ENCODE results near the gene EPHA5.
A peak's percentile ranks its signal among the peaks of the same experiment; 100 is the strongest.

The EPHA5 gene

DNA sequence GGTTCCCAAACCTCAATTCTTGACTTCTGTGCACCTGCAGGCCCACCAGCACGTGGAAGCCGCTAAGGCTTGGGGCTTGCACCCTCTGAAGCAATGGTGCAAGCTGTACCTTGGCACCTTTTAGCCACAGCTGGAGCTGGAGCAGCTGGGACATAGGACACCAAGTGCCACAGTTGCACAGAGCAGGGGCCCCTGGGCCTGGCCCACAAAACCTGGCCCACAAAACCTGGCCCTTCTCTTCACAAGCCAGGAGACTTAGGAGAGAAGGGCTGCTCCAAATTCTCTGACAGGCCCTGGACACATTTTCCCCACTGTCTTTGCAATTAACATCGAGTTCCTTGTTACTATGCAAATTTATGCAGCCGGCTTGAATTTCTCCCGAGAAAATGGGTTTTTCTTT is 197.8 kb downstream of the EPHA5 start:
- no peak for FAIRE-seq

DNA sequence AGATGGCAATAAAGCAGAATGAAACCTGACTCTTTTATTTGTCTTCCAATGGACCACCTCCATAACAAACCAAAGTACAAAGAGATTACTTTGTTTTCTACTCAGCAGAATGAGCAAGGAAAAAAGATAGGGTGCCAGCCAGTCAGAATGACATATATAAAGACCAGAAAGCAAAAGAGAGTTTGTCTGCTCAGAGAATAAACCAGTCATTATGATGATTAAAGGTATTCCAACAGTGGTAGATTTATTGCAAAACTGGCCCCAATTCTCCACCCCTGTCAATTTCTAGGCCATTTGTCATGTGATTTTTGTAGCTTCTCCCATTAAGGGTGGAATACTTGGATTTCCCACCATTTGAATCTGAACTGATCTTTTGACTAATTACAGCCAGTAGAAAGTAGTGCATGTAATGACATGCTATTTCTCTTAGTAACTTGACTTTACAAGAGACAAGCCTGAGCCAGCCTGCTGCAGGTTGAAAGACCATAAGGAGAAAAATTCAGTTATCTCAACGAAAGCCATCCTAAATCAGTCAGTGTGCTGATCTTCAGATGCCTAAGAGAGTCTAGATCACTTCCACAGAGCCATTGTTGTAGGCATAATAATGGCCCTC is 203.1 kb downstream of the EPHA5 start:
- FAIRE-seq, result no peak

DNA sequence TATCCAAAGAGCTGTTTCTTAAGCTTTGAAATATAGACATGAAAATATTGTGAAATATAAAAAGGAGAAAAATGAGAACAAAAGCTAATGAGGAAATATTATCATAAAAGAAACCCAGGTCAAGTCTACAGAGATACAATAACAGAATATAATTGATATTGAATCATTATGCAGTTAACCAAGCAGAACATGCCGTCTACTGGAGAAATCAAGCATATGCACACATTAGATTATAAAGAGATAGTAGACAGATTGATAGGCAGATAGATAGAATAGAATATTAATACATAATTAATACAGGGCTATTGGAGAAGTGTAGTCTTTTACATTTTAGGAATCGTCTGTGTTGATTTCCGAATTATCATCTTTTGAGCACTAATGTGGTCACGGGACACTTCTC is 208.5 kb downstream of the EPHA5 start:
- peak; percentile 46 for FAIRE-seq

DNA sequence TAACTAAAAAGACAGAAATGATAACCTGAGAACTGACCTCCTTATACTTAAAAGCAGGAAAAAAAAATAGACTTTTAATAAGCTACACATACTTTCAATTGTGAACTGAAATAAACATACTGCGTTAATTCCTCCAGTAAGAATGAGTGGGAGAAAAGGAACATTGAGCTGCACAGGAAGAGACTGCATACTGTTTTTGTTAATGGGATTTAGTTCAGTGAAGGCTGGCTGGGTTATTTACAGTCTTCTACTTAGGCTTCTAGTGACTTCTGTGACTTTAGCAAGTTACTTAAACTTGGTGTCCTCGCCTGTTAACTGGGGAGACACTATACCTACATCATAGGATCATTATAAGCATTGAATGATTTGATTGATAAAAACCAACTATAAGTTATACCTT is 213.3 kb downstream of the EPHA5 start:
- no peak for FAIRE-seq

DNA sequence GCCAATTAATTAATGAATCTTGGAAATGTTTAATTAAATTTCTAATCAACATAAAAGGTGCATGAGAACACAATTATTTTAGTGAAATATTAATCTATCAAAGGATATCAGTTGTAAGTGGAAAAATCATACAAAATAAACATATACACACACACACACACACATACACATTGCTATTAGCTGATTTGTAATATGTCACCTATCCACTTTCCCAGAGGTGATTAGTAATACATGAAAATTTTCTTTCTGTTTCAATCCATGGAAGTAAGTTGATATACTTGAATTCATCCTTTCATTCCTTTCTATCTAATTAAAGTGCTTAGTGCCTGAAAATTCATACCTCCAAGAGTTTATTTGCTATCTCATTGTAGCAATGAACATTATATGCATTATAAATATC is 213.7 kb downstream of the EPHA5 start:
- FAIRE-seq, result no peak

DNA sequence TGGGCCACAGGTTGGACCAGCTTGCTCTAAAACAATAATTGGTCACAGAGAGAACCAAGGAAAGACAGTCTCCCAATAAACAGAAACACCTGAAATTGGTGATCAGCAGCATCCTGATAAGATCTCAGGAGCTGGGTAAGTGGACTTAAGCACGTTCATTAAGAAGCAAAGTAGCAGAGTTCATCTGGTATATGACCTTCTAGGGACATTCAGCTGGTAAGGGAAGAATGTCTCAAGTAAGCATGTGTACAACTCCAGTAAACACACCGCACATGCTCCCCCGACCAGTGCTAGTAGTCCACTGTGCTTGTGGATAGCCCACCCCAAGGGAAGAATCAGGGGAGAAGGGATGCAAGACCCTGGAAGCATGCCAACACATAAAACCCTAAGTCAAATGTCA is 216.9 kb downstream of the EPHA5 start:
- no peak for FAIRE-seq

DNA sequence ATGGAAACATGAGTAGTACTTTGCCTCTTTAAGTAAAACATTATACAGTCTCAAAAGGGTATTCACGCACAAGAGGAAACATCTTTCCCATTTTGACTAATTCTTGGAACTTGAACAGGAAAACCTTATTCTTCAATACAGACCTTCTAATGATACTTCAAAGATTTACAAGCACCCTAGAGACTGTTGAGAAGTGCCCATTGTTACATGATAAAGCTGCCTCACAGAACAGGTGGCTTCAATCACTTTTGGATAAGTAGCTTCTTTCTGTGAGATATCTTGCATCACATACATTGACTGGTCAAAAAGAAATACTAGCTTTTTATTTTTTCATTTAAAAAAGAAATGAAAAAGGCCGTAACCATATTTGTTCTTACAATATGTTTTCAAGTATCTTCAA is 219.4 kb downstream of the EPHA5 start:
- FAIRE-seq, result no peak

DNA sequence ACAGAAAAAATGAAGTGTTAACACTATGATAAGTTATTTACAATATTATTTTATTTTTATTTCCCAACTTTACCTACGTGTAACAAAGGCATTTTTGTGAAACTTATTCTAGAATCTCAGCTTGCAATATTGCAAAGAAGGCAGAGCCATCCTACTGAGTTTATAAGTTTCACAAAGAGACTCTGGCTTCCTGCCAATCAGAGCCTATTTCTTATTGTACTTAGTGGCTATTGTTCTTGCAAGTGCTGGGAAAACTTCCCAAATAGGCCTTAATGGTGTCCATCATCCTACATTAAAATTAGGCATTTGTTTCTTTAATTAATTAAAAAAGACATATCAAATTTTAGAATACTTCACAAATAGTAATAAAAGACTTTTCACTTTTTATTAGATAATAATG is 233.2 kb downstream of the EPHA5 start:
- no peak for FAIRE-seq

DNA sequence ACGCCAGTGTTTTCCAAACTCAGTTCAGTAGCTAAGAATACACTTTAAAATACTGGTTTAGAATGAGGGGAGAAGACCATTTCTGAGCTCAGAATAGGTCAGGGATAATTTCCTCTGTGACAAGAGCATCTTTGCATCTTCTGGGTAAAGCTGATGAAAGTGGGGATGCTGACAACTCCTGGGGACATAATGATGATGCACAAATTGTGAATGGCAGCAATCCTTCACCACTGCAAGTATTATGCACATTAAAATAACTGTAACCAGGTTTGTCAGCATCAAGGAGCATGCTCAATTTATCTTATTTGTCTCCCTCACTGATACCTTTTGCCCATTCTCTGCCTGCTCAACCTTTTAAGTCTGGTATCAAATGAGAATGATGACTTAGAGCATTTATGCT is 248.2 kb downstream of the EPHA5 start:
- FAIRE-seq, result no peak

DNA sequence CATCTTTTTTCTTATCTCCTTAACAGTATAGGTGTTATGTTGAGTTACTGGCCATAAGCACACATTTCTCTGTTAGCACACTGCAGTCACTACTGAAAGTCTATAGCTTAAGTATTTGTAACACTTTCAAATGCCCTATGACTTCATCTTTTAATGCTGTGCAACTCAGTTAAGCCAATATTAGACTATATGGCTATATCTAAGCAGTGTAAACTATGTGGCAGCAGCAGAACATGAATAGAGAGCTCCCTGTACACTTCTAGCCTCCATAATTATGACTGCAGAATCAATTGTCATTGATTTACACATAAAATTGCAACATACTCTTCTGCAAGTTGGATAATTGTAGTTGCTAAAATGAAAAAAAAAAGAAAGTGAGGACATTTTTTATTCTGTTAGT is 250.3 kb downstream of the EPHA5 start:
- no peak for FAIRE-seq

DNA sequence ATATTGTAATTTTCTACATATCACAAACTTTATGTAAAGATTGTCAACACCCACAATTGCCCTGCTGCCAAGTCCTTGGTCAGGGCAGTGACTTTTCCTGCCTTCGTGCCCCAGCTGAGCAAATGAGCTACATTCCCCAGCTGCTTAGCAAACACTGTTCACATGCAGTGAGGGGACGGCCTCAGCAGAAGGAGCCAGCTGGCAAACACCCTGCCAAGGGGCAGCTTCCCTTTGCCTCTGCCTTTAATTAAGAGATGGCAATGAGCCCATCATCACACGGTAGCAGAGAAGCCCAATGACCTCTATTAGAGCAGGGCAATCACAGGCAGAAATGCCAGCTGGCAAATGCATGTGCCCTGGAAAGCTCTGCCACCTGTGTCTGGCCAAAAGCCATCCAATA is 253.4 kb downstream of the EPHA5 start:
- FAIRE-seq, result no peak

DNA sequence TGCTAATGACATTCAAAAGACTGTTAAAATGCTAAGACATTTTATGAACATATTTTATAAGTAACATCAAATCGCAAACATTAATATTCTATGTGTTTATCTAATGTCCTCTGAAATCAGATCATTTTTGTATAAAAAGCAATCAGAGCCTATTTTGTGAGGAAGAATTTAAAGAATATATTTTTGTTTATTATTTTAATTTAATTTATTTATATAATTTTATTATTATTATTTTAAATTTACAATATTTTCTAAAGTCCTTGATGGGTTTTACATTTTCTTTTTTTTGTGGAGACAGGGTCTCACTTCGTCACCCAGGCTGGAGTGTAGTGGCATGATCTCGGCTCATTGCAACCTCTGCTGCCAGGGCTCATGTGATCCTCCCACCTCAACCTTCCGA is 262.8 kb downstream of the EPHA5 start:
- peak; percentile 57 for FAIRE-seq

DNA sequence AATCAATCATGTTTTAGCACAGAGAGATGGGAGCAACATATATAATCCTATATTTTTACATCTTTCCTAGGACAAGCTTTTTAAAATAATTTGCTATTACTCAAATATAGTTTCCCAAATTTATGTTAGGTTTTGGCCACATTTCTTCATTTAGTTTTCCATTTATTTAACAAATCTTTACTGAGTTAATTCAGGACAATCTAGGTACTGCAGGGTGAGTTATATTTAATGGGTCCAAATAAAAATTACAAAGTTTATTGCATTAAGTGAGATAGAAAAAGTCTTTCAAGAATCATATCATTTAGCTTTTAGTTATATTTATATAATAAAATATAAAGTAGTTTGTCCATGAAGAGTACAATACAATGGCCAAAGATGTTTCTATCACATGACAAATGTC is 269.2 kb downstream of the EPHA5 start:
- FAIRE-seq, result no peak

DNA sequence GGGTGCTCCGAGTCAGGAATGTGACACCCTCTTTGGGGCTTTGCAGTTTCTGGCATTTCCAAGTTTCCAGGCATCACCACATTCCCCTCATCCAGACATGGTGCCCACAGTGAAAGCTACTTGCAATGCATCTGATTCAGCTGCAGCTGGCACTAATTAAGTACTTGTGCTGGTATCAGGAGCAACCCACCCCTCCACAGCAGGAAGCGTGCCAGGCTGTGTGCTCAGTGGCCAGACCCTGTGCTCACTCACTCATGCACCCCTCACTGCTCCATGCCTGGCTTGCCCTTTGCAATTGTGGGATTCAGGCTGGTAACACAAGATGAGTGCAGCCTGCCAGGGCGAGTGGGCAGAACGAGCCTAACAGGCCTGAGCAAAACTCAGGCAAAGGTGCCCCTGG is 271.2 kb downstream of the EPHA5 start:
- FAIRE-seq, result no peak

DNA sequence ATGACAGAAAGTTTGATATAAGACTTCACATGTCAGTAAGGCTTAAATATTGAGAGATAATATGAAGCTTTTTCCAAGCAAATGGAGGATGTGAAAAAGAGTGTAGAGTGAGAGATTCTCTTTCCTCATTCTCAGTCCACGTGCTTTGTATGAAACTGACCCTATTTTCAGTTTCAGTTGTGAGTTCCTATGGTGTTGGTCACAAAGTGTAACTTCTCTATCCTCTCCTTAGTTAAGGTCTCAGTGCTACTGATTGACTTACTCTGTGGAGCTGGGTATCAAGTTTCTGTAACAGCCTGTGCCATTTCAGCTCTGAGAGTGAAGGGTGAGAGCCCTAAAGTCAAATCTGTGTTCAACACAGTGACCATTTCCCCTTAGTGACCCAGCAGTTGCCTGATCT is 277.2 kb downstream of the EPHA5 start:
- no peak for FAIRE-seq

DNA sequence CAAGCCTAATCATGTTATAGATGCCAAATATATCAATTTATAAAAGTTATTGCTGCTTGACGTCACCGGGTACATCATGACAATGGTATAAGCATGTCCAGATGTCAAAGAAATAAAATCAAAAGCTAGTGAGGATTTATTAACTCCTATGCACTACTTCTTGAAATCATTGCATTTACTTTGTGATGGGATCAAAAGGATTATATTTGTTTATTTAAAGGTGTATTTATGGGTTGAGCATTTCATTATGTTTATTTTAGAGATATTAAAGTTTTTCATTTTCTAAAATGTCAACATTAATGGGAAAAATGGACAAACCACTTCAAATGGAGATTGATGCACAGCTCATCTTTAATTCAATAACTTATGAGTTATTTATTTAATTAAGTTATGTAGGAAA is 277.8 kb downstream of the EPHA5 start:
- FAIRE-seq, result no peak

DNA sequence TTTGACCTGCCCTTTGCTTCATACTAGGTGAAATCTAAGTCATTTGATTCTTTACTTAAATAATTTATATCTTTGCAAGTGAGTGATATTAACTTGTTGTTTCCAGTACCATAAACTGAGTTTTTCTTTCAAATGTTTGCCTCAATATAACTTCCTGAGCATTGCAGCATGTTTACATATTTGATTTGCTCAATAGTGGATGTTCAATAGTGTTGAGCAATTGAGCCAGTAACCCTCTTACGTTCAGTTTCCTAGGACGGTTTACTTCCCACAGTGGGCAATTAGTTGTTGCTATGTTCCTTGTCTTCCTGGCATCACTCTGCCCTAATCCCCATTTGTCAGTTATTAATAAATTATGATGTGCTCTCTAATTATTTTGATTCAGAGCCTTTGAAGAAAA is 278.5 kb downstream of the EPHA5 start:
- no peak for FAIRE-seq

DNA sequence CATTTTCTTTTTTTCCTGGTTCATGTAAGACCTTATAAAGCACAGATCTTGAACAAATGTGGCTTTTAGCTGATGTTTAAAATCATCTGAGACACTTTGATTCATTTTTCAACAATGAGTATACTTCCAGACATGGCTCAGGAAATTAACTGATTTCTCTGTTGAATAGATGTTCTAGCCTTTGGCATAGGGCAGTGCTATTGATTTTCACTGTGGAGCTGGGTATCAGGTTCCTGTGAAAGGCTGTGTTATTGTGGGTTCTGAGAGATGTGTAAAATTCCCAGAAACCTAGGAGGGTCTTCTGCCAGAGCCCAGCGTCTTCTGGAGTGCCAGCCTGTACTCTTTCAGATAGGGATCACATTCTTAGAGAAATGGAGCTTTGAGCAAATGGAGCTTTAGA is 278.9 kb downstream of the EPHA5 start:
- no peak for FAIRE-seq

DNA sequence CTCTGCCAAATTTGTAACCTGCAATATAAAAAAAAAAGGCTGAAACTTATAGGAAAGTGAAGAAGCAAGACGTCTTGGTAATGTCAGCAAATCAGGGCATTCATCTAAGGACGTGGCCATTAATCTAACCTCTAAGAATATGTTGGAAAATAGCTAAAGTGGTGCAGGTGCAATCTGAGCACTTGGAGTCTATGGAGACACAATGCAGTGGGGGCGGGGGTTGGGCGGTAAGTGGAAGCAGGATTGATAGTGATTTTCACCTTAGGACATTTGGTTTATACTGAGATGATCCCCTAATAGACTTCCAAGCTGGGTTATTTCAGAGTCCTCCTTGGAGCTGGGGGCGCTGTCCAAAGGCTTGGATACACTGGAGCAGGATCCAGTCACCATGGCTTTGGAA is 283.4 kb downstream of the EPHA5 start:
- FAIRE-seq, result no peak

DNA sequence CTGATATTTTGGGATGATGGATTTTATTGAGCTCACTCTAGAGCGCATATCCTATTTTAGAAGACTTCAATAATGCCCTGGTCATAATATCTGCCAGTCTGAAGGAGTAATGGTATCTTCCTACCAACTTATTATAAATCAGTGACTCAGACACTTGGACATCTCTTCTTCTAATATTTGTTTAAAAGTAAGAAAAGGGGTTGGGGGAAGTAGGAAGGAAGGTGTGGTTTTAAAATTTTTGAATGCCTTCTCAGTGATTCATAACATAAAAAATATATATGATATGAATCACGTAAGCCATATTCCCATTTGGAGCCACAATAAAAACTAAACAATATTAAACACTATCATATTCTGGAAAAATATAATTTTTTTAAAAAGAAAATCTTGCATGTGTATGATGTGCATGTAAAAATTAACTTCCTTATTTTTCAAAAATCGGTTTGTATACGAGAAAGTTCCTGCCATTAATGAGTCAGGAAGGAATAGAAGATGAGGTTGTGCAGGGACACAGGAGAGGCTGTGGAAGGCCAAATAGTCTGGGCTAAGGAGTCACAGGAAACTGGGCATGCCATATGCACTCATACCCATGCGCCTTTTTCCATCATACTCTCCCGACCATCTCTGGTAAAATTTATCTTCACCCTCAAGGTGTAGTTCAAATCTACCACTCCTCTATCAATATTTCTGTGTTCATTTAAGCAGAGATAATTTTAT is 286.5 kb downstream of the EPHA5 start:
- no peak for FAIRE-seq

DNA sequence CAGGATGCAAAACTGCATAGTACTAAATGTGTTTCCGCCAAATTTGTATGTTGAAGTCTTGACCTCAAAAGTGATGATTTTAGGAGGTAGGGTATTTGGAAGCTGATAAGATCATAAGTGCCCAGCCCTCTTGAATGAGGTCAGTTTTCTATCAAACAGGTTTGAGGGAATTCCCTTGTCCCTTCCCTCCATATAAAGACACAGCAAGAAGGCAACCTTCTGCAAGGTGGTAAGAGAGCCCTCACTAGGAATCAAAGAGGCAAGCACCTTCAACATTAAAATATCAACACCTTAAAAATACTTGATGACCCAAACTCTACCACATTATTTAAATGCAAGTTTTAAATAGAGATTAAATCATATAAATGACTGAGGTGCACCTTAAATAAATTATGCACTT is 288.6 kb downstream of the EPHA5 start:
- FAIRE-seq, result no peak

DNA sequence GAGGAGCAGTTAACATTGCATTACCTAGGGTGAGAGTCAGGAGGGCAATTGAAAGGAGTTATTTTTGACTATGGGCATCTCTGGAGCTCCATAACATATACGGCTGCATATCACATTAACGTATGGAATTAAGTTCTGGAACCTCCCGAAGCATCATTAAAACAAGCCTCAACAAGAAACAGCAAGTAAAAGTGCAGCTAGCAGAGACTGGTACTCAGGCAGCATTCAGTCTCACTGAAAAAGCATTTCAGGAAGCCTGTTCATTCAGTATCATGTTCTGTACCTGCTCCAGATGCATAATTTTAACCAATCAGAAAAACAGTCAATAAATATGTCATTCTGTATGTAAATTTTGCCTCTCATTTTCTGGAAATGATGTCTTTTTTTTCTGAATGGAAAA is 299.6 kb downstream of the EPHA5 start:
- FAIRE-seq, result no peak

DNA sequence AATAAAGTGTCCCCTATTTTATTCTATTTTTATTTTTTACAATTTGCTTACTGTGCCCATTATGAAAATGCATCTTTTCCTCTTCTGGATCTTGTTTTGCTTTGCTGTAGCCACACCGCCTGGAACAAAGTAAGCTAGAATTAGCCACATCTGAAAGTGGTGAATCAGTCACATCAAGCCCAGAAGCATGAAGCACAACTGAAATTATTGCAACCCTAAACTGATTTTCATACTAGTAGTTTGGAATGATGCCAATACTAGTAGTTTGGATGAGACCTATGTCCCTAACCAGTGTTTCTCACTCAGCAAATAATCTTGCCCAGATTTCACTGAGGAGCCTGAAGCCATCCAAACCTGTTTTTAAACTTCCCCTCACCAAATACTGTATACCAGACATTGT is 303.0 kb downstream of the EPHA5 start:
- no peak for FAIRE-seq

DNA sequence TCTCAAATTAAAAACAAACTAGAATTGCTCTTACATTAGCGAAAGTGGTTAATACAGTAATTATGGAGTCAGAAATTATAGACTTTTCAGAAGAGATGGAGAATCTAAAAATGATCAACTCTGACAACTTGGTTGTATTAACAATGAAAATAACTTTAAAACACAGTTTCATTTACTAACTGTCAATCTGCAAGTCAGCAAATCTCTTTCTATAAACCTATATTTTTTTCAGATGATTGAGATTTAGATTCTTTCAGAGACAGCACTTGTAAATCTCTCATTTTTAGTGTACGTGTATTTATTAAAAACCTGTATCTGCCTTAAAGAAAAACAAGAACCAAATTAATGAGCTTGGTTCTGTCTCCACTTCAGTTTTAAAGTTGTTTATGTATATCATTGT is 311.4 kb downstream of the EPHA5 start:
- no peak for FAIRE-seq

DNA sequence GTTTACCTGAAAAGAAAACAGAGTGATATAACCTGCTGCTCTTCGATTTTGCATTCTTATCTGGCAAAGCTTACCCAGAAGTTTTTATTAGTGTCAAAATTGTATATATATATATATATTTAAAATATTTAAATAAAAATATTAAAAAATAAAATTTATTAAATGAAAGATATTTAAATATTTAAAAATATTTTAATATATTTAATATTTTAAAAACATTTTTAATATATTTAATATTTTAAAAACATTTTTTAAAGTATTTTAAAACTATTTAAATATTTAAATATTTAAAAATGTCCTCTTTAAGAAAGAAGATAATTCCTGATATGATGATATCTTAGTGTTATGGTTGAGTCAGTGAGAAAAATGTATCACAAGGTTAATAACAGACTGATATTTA is 317.2 kb downstream of the EPHA5 start:
- FAIRE-seq, result peak; percentile 98
